Gastroesophageal sphincter (tissue), 4 donors: Measurements from ENCODE around the gene CIZ1. TPM values are rescaled to one million over a fixed set of nuclear protein-coding genes. Genes with fewer than 3 reads are reported as not detected.
"Not testable (repeated sequence)": the region's sequence is repeated elsewhere in the genome, so short reads cannot be mapped to it uniquely, and the experiment has no call there.

Source experiments
- ATAC-seq: fragments of 150-250 bp; one replicate; pipeline ENCODE4 v1.9.1; 2016; ENCODE audit warnings: mild to moderate bottlenecking, moderate library complexity
- H3K27ac ChIP-seq, 4 donors: fragments of 200-600 bp; sonication (generic) in 3 of 4; 1 replicate in 3 of 4; 2 replicates in 1 of 4; pipeline ENCODE4 v1.5.1; 2016 to 2019
- H3K27me3 ChIP-seq: fragments of 200-600 bp; sonication (generic); one replicate; pipeline ENCODE4 v1.5.1; 2019
- H3K36me3 ChIP-seq, 2 donors: fragments of 200-600 bp; sonication (generic); one replicate each; pipeline ENCODE4 v1.5.1; 2019; ENCODE audit warnings: control low read depth in 1 of 2
- H3K4me1 ChIP-seq, 3 donors: fragments of 200-600 bp; sonication (generic); 1 replicate in 2 of 3; 2 replicates in 1 of 3; pipeline ENCODE4 v1.5.1; 2016 to 2019; ENCODE audit warnings: control low read depth in 2 of 3
- H3K4me3 ChIP-seq, 2 donors: fragments of 200-600 bp; sonication (generic); one replicate each; pipeline ENCODE4 v1.5.1; 2019; ENCODE audit warnings: mild to moderate bottlenecking in 1 of 2, moderate library complexity in 1 of 2
- H3K9me3 ChIP-seq, 3 donors: fragments of 200-600 bp; sonication (generic); one replicate each; pipeline ENCODE4 v1.5.1; 2017 to 2019; ENCODE audit warnings: control low read depth in 2 of 3
- EP300 ChIP-seq: sonication (generic); formaldehyde crosslinking; IDR thresholded peaks from one replicate; pipeline ENCODE4 v1.6.1; 2017; ENCODE audit warnings: antibody characterized with exemption, mild to moderate bottlenecking
- POLR2A ChIP-seq, 2 donors: fragments of 450-650 bp; IDR thresholded peaks; one replicate each; pipeline ENCODE4 v1.6.1; 2017; ENCODE audit warnings: antibody characterized with exemption in 2 of 2, mild to moderate bottlenecking in 2 of 2, moderate library complexity in 1 of 2
- POLR2AphosphoS5 ChIP-seq: sonication (generic); formaldehyde crosslinking; IDR thresholded peaks from one replicate; pipeline ENCODE4 v1.6.1; 2017; ENCODE audit warnings: antibody characterized with exemption
- whole genome bisulfite sequencing, 2 donors: methylation state at CpG; one replicate each; pipeline ENCODE4 v1.1.5; 2018; ENCODE audit warnings: low coverage in 1 of 2; 5-methylcytosine and 5-hydroxymethylcytosine counted together
- total RNA-seq, 4 donors: library from RNA; depleted of rRNA; stranded (reverse); fragments of >200 nt; gene quantifications; one replicate each; pipeline ENCODE4 v1.1.0, GENCODE V29; 2016
- TF ChIP-seq, protein P1 (sequence below), 4 experiments: fragments of 200-600 bp in 2 of 4; fragments of 450-650 bp in 2 of 4; sonication (generic) in 1 of 4; IDR thresholded peaks; one replicate each; pipeline ENCODE4 v1.5.1; 2017 to 2019; ENCODE audit warnings: antibody characterized with exemption in 4 of 4, mild to moderate bottlenecking in 2 of 4, moderate library complexity in 2 of 4

CIZ1 gene
- total RNA-seq, 4 donors from 2014 or later: 41.7 to 83.9 (median 58.1) TPM

DNA sequence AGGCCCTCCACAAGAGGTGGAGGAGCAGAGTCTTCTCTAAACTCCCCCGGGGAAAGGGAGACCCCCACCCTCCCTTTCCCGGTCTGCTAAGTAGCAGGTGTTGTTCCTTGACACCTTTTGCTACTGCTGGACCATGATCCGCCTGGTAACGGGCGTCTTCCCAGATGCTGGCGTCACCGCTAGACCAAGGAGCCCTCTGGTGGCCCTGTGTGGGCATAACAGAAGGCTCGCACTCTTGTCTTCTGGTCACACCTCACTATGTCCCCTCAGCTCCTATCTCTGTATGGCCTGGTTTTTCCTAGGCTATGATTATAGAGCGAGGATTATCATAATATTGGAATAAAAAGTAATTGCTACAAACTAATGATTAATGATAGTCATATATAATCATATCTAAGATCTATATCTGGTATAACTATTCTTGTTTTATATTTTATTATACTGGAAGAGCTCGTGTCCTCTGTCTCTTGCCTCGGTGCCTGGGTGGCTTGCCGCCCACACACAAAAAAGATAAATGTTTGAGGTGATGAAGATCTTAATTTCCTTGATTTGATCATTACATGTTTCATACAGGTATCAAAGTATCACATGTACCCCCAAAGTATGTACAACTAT is 61.3 kb downstream of the CIZ1 start:
- 44 to 46% methylated on average over 5 to 7 of the region's 12 CpGs for WGBS, 2 donors
- H3K9me3 ChIP-seq, ATAC-seq, H3K27ac ChIP-seq, H3K4me3 ChIP-seq, H3K36me3 ChIP-seq: not testable (repeated sequence)
- TF ChIP-seq, protein P1, sequence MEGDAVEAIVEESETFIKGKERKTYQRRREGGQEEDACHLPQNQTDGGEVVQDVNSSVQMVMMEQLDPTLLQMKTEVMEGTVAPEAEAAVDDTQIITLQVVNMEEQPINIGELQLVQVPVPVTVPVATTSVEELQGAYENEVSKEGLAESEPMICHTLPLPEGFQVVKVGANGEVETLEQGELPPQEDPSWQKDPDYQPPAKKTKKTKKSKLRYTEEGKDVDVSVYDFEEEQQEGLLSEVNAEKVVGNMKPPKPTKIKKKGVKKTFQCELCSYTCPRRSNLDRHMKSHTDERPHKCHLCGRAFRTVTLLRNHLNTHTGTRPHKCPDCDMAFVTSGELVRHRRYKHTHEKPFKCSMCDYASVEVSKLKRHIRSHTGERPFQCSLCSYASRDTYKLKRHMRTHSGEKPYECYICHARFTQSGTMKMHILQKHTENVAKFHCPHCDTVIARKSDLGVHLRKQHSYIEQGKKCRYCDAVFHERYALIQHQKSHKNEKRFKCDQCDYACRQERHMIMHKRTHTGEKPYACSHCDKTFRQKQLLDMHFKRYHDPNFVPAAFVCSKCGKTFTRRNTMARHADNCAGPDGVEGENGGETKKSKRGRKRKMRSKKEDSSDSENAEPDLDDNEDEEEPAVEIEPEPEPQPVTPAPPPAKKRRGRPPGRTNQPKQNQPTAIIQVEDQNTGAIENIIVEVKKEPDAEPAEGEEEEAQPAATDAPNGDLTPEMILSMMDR (IDR thresholded peaks at IDR 0.05): peak in 2 of 4 experiments; percentile 27 to 57
- H3K4me1 ChIP-seq: peaks cover 0 to 34% (median 26%) of the 10 kb centered on the region in 3 donors
- peaks cover 18% of the 10 kb centered on the region for H3K27me3 ChIP-seq

DNA sequence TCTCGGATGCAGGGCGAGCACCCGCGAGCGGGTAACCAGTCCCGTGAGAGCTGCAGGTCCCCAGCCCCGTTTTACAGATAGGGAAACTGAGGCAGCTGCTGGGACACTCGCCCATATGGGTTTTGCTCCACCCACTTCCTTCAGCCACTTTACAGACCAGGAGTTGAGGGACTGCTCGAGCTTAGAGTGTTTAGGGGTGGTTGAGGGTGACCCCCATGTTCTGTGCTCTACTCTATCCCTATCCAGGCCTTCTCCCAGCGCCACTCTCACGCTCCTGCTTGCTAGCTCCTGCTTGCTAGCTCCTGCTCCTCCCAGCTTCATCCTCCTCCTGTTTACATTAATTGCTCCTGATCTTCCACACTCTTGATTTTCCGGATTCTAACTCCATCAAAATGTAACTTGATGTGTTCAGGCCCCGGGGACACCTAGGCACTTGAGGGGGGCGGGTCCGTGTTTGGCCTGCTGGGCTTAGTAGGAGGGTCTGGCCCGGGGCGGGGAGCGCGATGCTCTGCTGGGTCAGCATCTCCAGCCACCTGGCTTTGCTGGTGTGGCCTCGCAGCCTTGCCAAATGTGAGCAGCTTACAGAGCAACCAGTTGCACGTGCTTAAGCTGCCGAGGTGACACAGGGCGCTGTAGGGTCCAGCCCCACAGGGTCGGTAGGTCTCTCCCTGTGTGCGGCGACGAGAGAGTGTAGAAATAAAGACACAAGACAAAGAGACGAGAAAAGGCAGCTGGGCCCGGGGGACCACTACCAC is 62.4 kb downstream of the CIZ1 start:
- peaks cover 0 to 5% (median 0%) of the 10 kb centered on the region in 3 donors for H3K9me3 ChIP-seq
- 20 to 35% methylated on average over 2 to 4 of the region's 29 CpGs for WGBS, 2 donors
- peaks cover 18% of the 10 kb centered on the region for H3K27me3 ChIP-seq
- no peak for TF ChIP-seq POLR2AphosphoS5
- no peak for TF ChIP-seq EP300
- TF ChIP-seq POLR2A (IDR thresholded peaks at IDR 0.05): no peak
- TF ChIP-seq, protein P1 (IDR thresholded peaks at IDR 0.05): no peak
- peak overlapping the region; percentile 74 to 96 (median 93) for H3K27ac ChIP-seq
- peak overlapping the region; percentile 77 to 95 for H3K4me3 ChIP-seq
- peaks cover 0 to 14% of the 10 kb centered on the region in 2 donors for H3K36me3 ChIP-seq
- ATAC-seq: no peak
- H3K4me1 ChIP-seq: peaks cover 0 to 41% (median 26%) of the 10 kb centered on the region in 3 donors

DNA sequence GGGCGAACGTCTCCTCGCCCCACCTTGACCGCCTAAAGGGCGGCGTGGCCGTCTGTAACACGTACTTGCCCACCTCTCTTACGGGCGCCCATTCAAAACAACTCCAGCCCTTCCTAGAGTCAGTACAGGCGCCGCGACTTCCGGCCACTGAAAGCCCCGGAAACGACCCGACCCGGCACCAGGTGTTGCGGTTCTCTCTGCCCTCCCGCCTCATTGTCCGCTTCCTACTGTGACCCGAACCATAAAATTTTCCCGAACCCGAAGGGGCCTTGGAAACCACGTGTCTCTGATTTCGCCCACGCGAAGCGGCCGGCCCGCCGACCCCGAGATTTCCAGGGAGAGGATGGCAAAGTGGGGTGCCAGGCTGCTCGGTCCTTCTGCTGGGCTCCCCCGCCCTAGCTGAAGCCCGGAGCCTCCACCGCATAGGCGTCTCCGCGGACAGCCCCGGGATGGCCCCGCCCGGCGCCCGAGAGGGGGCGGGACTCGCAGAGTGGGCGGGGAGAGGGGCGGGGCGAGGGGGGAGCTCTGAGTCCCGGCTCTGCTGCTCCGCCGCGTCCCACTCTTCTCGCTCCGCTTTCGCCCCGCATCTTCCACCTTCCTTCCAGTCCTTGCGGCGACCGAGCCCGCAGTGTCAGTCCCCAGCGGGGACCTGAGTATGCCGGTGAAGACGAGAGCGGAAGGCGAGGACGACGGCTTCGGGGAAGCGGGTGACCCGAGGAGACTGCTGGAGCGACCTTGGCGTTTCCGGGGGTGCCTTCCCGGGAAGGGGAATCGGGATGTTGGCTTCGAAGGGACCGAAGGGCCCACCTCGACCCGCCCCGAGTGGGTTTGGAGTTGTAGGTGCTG is 63.2 kb downstream of the CIZ1 start:
- H3K27me3 ChIP-seq: peaks cover 16% of the 10 kb centered on the region
- peak; percentile 91 for ATAC-seq
- no peaks in the 10 kb centered on the region for H3K9me3 ChIP-seq
- 3% methylated on average over 16 of the region's 82 CpGs; no CpG with 5 or more reads in 1 of the 2 donors for WGBS, 2 donors
- peak overlapping the region; percentile 74 to 96 (median 93) for H3K27ac ChIP-seq
- H3K4me3 ChIP-seq: peak overlapping the region; percentile 77 to 95
- H3K4me1 ChIP-seq: peaks cover 0 to 41% (median 26%) of the 10 kb centered on the region in 3 donors
- TF ChIP-seq POLR2A (IDR thresholded peaks at IDR 0.05): peak in 1 of 2 donors; percentile 42
- TF ChIP-seq EP300: no peak
- TF ChIP-seq, protein P1 (IDR thresholded peaks at IDR 0.05): no peak
- TF ChIP-seq POLR2AphosphoS5: peak; percentile 26
- H3K36me3 ChIP-seq: peaks cover 0 to 22% of the 10 kb centered on the region in 2 donors

DNA sequence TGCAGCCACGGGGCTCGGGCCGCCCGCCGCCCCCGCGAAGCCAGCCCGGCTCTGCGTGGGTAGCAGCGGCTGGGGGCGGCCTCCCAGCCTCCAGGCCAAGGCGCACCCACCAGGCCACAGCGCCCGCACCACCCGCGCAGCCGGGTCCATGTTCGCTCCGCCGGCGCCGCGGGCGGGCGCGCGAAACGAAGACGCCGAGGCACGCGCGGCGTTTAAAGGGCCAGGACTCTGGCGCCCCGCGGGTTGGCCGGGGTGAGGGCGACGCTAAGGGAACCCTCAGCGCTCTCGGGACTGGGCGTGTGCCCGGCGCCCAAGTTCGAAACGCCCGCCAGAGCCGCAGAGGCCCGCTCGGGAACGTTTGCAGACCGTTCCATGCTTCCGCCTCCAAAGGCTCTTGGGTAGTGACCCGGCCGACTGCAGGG is 63.8 kb downstream of the CIZ1 start, which contains the start of gene PTGES2:
PTGES2 (minus strand) TSS at position 162 of the 422 bp plus-strand sequence; CDS start at position 150, 12 bp downstream.
- TF ChIP-seq, protein P1 (IDR thresholded peaks at IDR 0.05): no peak
- TF ChIP-seq POLR2AphosphoS5: peak; percentile 44
- peak in 1 of 2 donors; percentile 39 for TF ChIP-seq POLR2A (IDR thresholded peaks at IDR 0.05)
- no peak for TF ChIP-seq EP300
- no CpG with 5 or more reads among the region's 56 CpGs for WGBS, 2 donors
- Histone ChIP-seq H3K4me3 (peak within 1 kb of the TSS; percentile 77 to 95), H3K27me3 (peaks cover 14% of the 10 kb centered on the region), H3K9me3 (no peaks in the 10 kb centered on the region), H3K4me1 (peaks cover 0 to 41% (median 26%) of the 10 kb centered on the region in 3 donors), H3K27ac (peak within 1 kb of the TSS; percentile 74 to 96 (median 93)), H3K36me3 (peaks cover 0 to 28% of the 10 kb centered on the region in 2 donors)
- peak; percentile 87 for ATAC-seq
